Astrocyte of the cerebellum (primary cell): ENCODE results near the gene SLC9A1.
"Not testable (repeated sequence)": the region's sequence is repeated elsewhere in the genome, so short reads cannot be mapped to it uniquely, and the experiment has no call there.

Experiments used
- DNase-seq: peaks from one replicate; pipeline ENCODE4 v3.0.0-alpha.2; 2011; ENCODE audit warnings: low read depth
- H3K4me3 ChIP-seq: 2 replicates; pipeline ENCODE4 v1.5.1; 2011; ENCODE audit warnings: mild to moderate bottlenecking, low read depth, low read length, moderate library complexity
- CTCF ChIP-seq: IDR thresholded peaks from 2 replicates; pipeline ENCODE4 v1.5.1; 2012; ENCODE audit warnings: low read length, low read depth, moderate library complexity, mild to moderate bottlenecking; ENCODE audit errors: missing control alignments
- in situ Hi-C: cut with HindIII; loops from 2 replicates; pipeline ENCODE4 v1.10.0; 2017; ENCODE audit warnings: low sequenced_read_pairs

SLC9A1 gene

GRCh38 chr1:27179379-27179778 lies 24.5 kb upstream of the SLC9A1 start:
- TF ChIP-seq CTCF = no peak
- DNase-seq = no peak
- no peak overlapping the region for H3K4me3 ChIP-seq
- in situ Hi-C loops = no loop called here

GRCh38 chr1:27176954-27177353 lies 22.0 kb upstream of the SLC9A1 start:
- DNase-seq = no peak
- in situ Hi-C loops = no loop called here
- no peak for TF ChIP-seq CTCF
- H3K4me3 ChIP-seq = no peak overlapping the region

- no peak for DNase-seq
- TF ChIP-seq CTCF = no peak
- H3K4me3 ChIP-seq = no peak overlapping the region
- in situ Hi-C loops = no loop called here
Observed at GRCh38 chr1:27176323-27176722, 21.4 kb upstream of the SLC9A1 start.

DNA sequence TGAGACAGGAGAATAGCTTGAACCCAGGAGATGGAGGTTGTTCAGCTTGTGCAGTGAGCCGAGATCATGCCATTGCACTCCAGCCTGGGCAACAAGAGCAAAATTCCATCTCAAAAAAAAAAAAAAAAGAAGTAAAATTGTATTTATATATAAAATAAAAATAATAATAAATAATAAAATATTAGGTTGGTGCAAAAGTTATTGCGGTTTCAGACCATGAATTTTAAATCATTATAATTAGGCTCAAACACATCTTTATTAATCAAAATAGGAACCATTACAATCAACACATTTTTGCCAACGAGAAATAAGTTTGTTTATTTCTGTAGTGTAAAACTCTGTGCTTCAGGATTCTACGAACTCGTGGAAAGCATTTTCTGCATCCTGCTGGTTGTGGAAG lies 18.1 kb upstream of the SLC9A1 start:
- in situ Hi-C loops, H3K4me3 ChIP-seq, DNase-seq: not testable (repeated sequence)

- no peak for TF ChIP-seq CTCF
- H3K4me3 ChIP-seq = no peak overlapping the region
- no peak for DNase-seq
- in situ Hi-C loops = no loop called here
Observed at GRCh38 chr1:27166929-27167328, 12.0 kb upstream of the SLC9A1 start.

DNA sequence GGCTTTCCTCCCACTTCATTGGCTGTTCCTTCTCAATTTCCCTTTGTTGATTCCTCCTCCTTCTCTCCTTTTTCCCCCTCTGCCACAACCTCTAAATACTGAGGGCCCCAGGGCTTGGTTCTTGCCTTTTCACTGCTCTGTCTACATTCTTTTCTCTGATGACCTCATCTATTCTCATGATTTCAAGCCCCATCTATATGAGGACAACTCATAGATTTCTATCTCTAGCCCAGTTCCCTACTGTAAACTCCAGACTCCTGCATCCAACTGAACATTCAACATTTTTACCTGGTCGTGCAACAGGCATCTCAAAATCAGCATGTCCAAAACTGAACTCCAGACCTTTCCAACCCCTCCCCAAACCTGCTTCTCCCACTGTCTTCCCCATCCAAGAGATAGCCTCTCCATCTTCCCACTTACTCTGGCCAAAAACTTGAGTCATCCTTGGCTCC lies 11.5 kb upstream of the SLC9A1 start:
- no peak overlapping the region for H3K4me3 ChIP-seq
- no peak for DNase-seq
- TF ChIP-seq CTCF = no peak
- in situ Hi-C loops = no loop called here

DNA sequence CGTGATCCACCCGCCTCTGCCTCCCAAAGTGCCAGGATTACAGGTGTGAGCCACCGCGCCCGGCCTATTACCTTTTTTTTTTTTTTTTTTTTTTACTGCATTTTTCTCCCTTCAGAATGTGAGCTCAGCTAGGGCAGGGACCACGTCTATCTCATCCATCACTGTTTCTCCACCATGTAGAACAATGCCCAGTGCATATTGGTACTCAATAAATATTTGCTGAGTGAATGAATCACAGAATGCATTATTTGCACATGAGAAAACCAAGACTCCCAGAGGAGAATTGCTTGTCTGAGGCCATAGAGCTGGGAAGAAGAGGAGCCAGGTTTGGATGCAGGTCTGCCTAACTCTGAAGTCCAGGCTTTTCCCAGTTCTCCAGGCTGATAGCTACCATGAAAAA lies 8.2 kb upstream of the SLC9A1 start:
- in situ Hi-C loops = no loop called here
- H3K4me3 ChIP-seq = no peak overlapping the region
- DNase-seq = no peak
- no peak for TF ChIP-seq CTCF
